AG09319 (cell line): ENCODE measurements around the gene KCTD14.

Experiments used
- DNase-seq: peaks from one replicate; pipeline ENCODE4 v3.0.0-alpha.2; 2010; ENCODE audit warnings: low read depth; ENCODE audit errors: extremely low read depth
- TF ChIP-seq, protein P1 (sequence below): IDR thresholded peaks from 2 replicates; pipeline ENCODE4 v1.5.1; 2011; ENCODE audit warnings: low read depth, mild to moderate bottlenecking, inconsistent platforms, low read length, moderate library complexity

Gene KCTD14

DNA sequence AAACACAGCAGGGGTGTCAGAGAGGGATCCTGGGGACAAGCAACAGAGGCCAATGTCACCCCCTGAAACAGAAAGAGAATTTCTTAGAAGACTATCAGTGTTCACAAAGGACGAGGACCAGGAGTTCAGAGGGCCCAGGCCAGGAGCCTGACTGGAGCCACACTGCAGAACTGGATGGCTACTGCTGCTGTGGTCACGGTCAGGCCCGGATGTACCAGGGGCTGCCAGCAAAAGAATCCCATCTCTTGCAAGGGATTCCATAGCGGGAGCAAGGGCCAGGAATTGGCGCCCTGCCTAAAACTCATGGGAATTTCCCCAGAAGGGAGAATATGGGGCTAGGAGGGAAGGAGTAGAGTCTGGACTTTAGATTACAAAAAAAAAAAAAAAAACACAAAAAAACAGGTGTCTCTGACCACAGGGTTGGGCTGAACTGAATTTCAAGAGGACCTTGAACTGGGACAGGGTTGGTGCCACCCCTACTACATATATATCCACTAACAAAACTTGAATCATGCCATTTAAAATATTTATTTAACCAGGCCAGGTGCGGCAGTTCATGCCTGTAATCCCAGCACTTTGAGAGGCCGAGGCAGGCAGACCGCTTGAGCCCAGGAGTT, 15.7 kb upstream of the KCTD14 start:
- TF ChIP-seq, protein P1, sequence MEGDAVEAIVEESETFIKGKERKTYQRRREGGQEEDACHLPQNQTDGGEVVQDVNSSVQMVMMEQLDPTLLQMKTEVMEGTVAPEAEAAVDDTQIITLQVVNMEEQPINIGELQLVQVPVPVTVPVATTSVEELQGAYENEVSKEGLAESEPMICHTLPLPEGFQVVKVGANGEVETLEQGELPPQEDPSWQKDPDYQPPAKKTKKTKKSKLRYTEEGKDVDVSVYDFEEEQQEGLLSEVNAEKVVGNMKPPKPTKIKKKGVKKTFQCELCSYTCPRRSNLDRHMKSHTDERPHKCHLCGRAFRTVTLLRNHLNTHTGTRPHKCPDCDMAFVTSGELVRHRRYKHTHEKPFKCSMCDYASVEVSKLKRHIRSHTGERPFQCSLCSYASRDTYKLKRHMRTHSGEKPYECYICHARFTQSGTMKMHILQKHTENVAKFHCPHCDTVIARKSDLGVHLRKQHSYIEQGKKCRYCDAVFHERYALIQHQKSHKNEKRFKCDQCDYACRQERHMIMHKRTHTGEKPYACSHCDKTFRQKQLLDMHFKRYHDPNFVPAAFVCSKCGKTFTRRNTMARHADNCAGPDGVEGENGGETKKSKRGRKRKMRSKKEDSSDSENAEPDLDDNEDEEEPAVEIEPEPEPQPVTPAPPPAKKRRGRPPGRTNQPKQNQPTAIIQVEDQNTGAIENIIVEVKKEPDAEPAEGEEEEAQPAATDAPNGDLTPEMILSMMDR: no peak
- no peak for DNase-seq

DNA sequence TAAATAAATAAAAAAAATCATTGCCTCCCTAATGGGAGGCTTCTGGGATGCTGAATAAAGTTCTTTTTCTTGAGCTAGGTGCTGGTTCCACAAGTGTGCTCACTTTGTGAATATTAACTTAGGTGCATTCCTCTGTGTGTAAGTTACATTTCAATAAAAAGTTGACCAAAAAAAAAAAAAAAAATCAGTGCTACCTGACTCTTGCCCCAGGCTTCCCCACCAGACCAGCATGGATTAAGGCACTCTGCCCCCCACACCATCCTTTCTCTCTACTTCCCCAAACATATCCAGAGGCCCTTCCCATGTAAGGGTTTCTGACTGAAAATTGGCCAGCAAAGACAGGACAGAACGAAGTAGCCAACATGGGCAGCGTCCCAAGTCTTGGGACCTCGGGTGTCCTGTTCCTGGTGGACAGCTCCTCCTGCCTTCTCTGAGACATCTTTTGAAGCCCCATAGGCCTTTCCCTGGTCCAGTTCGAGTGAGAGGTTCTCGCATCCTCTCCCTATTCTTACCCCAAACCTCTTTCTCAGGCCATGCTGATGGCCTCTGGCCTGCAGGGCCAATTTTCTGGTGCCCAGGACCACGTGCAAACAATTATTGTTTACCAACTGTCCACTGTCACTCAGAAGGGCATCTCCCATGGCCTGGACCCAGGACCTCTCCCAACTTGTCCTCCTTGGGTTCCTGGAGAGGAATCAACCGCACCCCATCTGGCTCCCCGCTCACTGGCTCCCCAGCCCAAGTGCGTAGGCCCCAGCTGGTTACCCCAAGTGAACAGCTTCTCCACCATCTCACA, 14.9 kb upstream of the KCTD14 start:
- no peak for DNase-seq
- TF ChIP-seq, protein P1: no peak

DNA sequence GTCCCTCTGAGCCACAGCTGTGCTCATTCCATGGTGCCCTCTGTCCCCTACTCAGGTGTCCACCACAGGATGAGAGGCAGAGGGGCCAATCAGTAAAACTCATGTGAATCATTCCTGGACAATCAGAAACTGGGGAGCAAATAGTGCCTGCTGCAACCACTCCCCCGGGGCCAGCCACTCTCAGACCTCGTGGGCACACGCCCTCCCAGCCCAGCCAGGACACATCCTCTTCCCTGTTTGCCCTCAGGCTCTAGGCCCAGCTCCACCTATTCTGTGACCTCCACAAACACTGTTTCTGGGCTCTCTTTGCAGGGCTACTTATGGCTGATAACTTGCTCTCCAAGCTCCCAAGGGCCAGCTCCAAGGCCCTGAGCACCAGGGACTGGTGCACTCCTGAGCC, 14.0 kb upstream of the KCTD14 start:
- DNase-seq: no peak
- TF ChIP-seq, protein P1: no peak

DNA sequence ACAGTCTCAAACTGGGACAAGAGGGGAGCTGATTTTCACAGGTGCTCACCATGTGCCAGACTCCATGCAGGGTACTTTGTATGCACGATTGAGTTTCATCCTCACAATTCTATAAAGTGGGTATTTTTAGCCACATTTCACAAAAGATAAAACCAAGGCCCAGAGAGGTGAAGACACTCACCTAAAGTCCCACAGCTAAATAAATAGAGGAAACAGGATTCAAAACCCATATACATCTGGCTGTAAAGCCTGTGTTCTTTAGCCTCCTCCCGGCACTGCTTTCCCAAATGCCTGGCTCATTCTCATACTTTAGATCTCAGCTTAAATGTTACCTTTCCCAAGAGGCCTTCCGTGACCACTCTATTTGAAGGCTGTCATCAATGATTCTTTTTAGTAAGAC, 13.2 kb upstream of the KCTD14 start:
- no peak for DNase-seq
- TF ChIP-seq, protein P1: no peak

DNA sequence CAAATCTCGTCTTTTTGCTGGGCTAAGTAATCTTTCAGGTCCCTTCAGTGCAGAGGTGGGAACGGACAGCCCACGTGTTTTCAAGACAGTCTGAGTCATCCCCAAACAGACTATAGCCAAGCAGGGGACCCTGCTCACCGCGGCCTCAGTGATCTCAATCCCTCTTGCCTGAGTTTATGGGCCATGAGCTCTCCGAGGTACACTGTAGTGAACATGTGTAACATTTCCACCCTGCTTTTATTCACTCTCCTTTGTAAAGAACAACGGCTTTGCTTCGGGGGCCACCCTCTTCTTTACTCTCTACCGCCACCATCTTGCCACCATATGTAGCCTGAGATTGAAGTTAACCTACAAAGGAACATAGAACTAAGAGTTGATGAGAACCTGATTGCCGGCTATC, 11.5 kb upstream of the KCTD14 start:
- DNase-seq: no peak
- TF ChIP-seq, protein P1: no peak

DNA sequence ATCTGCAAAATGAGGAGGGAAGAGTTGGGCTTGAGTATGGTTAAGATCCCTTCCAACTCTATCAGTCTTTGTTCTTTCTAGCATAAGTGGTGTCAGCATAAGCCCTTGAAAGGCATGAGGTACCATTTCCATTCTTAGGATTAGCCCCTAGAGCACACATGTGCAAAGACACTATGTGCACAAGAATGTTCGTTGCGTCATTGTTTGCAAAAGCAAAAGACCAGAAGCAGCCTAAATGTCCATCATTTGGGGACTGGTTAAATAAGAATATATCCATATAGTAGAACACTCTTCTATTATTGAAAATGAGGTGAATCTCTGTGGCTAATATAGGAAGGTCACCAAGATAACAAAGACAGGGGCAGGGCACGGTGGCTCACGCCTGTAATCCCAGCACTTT, 10.0 kb upstream of the KCTD14 start:
- DNase-seq: no peak

DNA sequence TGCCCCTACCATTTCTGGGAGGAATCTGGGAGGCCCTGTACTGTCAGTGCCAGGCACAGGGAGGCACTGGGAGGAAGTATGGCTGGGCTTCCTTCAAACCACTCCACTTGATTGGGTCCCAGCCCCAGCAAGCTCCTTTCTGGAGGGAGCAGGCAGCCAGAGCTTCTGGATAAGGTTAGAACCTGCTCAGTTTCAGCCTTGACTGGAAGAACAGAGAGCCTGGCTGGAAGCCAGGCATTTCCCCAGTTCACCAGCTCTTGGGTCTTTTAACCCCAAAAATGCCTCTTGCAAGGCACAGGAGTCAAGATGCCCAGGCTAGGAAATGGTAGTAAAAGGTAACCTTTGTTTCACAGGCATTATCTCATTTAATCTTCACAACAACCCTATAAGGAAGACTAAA, 9.0 kb upstream of the KCTD14 start:
- TF ChIP-seq, protein P1: no peak
- DNase-seq: no peak

More for the DNA sequence above, 10.0 kb upstream of the KCTD14 start:
- TF ChIP-seq, protein P1: no peak
